K562 (cell line): ENCODE results near the gene HCFC1R1. TPM values are rescaled to one million over a fixed set of nuclear protein-coding genes. Genes with fewer than 3 reads are reported as not detected.

Experiments
- FOXM1 ChIP-seq, 2 experiments: fragments of 450-650 bp in 1 of 2; sonication (generic) in 1 of 2; formaldehyde crosslinking in 1 of 2; IDR thresholded peaks; 2 replicates each; pipeline versions ENCODE4 v1.6.1 to v1.9.0; 2017 to 2022; ENCODE audit warnings: low read depth in 2 of 2, mild to moderate bottlenecking in 2 of 2, missing genetic modification reagents in 1 of 2, moderate library complexity in 1 of 2
- MAFK ChIP-seq: IDR thresholded peaks from 2 replicates; pipeline ENCODE4 v1.6.1; 2011; ENCODE audit warnings: low read length, improper control_type of control experiment
- NCOA4 ChIP-seq: fragments of 450-650 bp; IDR thresholded peaks from 2 replicates; pipeline ENCODE4 v1.6.1; 2018; ENCODE audit warnings: mild to moderate bottlenecking; ENCODE audit not compliant: partially characterized antibody
- NCOR1 ChIP-seq: fragments of 450-650 bp; IDR thresholded peaks from 2 replicates; pipeline ENCODE4 v1.6.1; 2016; ENCODE audit warnings: mild to moderate bottlenecking, moderate library complexity
- NKRF ChIP-seq: fragments of 450-650 bp; IDR thresholded peaks from 2 replicates; pipeline ENCODE4 v1.6.1; 2016; ENCODE audit warnings: borderline replicate concordance
- TAF1 ChIP-seq: IDR thresholded peaks from 2 replicates; pipeline ENCODE4 v1.6.1; 2011; ENCODE audit warnings: mild to moderate bottlenecking, low read length, moderate library complexity; ENCODE audit not compliant: insufficient read depth, control insufficient read depth, severe bottlenecking; ENCODE audit errors: extremely low read depth
- ZNF140 ChIP-seq: fragments of 250-450 bp; sonication (Bioruptor Pico); IDR thresholded peaks from 2 replicates; pipeline ENCODE4 v1.8.0; 2021; ENCODE audit warnings: moderate library complexity, mild to moderate bottlenecking, inconsistent platforms
- ZNF449 ChIP-seq: fragments of 250-450 bp; sonication (Bioruptor Pico); IDR thresholded peaks from 2 replicates; pipeline ENCODE4 v1.8.0; 2022; ENCODE audit warnings: moderate library complexity, mild to moderate bottlenecking, inconsistent platforms
- polyA plus RNA-seq, 8 experiments: library from polyadenylated mRNA; depleted of rRNA in 4 of 8; stranded (reverse) in 5 of 8; unstranded in 3 of 8; fragments of >200 nt; fragmentation: Nextera tagmentation in 2 of 8; fragmentation: Illumina TruSeq in 1 of 8; extraction: Ambion mirVana in 2 of 8; extraction: Trizol in 1 of 8; gene quantifications; 2 replicates each; pipeline versions ENCODE4 v1.2.1 to v1.2.3, GENCODE V29; 2011 to 2014; ENCODE audit warnings: inconsistent platforms in 1 of 8, missing spikeins in 1 of 8
- total RNA-seq, 7 experiments: library from RNA; depleted of rRNA in 6 of 7; stranded (reverse); fragments of >200 nt in 6 of 7; fragmentation: Illumina TruSeq in 2 of 7; extraction: Trizol in 2 of 7; gene quantifications; 2 replicates each; pipeline versions ENCODE4 v1.2.1 to v1.2.3, GENCODE V29; 2011 to 2021; ENCODE audit warnings: low replicate concordance in 1 of 7
- TF ChIP-seq, protein P1 (sequence below): fragments of 450-650 bp; IDR thresholded peaks from 2 replicates; pipeline ENCODE4 v1.6.1; 2016; ENCODE audit warnings: mild to moderate bottlenecking, moderate library complexity

Gene HCFC1R1
- total and polyA plus RNA-seq, 9 of the 15 experiments (the other 6 are each of a cell fraction or from before 2014, with no cell fraction given), result 2.2 to 29.0 (median 11.2) TPM

DNA sequence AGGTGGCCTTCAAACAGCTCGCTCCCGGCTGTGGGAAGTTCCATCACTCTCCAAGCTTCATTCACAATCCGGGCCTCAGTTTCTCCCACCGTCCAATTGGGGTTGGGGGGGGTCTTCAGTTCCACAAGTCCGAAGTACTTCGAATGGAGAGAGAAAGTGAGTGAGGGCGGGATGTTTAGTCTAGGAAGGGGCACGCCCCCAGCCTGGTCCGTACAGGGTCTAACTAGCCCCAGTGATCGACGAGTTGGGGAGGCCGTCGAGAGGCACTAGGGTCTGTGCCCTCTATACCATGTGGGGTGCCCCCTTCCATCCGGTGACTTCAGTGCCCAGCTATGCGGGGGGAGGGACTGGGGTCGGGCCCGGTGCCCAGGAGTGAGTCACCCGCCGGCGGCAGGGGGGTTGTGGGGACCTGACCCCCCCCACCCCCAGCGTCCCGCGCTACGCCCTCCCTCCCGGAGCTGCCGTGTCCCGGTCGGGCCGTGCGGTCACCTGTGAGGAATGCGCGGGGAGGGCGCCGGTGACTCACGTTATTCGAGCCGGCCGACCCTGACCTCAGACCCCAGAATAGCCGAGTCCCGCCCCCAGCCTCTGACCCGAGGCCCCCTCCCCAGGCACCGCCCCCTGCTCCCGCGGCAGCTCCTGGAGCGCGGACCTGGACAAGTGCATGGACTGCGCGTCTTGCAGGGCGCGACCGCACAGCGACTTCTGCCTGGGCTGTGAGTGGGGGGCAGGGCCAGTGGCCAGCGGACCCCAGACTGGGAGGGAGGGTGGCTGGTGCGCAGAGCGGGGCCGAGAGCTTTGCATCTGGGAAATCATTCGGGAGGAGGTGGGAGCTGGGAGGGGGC, 2.9 kb downstream of the HCFC1R1 start (continued):
- TF ChIP-seq ZNF449 (CRISPR knock-in tag) (no peak), FOXM1 (IDR thresholded peaks at IDR 0.05; ENCODE audit: low read depth) (no peak), FOXM1 (CRISPR knock-in tag; IDR thresholded peaks at IDR 0.05; ENCODE audit: low read depth) (no peak; the same call in 1 of the 2 replicates), NCOA4 (no peak), ZNF140 (CRISPR knock-in tag) (no peak), NCOR1 (peak; percentile 44; the same call in 1 of the 2 replicates), TAF1 (no peak), MAFK (no peak), NKRF (peak; percentile 68; the same call in 1 of the 2 replicates)
- TF ChIP-seq, protein P1, sequence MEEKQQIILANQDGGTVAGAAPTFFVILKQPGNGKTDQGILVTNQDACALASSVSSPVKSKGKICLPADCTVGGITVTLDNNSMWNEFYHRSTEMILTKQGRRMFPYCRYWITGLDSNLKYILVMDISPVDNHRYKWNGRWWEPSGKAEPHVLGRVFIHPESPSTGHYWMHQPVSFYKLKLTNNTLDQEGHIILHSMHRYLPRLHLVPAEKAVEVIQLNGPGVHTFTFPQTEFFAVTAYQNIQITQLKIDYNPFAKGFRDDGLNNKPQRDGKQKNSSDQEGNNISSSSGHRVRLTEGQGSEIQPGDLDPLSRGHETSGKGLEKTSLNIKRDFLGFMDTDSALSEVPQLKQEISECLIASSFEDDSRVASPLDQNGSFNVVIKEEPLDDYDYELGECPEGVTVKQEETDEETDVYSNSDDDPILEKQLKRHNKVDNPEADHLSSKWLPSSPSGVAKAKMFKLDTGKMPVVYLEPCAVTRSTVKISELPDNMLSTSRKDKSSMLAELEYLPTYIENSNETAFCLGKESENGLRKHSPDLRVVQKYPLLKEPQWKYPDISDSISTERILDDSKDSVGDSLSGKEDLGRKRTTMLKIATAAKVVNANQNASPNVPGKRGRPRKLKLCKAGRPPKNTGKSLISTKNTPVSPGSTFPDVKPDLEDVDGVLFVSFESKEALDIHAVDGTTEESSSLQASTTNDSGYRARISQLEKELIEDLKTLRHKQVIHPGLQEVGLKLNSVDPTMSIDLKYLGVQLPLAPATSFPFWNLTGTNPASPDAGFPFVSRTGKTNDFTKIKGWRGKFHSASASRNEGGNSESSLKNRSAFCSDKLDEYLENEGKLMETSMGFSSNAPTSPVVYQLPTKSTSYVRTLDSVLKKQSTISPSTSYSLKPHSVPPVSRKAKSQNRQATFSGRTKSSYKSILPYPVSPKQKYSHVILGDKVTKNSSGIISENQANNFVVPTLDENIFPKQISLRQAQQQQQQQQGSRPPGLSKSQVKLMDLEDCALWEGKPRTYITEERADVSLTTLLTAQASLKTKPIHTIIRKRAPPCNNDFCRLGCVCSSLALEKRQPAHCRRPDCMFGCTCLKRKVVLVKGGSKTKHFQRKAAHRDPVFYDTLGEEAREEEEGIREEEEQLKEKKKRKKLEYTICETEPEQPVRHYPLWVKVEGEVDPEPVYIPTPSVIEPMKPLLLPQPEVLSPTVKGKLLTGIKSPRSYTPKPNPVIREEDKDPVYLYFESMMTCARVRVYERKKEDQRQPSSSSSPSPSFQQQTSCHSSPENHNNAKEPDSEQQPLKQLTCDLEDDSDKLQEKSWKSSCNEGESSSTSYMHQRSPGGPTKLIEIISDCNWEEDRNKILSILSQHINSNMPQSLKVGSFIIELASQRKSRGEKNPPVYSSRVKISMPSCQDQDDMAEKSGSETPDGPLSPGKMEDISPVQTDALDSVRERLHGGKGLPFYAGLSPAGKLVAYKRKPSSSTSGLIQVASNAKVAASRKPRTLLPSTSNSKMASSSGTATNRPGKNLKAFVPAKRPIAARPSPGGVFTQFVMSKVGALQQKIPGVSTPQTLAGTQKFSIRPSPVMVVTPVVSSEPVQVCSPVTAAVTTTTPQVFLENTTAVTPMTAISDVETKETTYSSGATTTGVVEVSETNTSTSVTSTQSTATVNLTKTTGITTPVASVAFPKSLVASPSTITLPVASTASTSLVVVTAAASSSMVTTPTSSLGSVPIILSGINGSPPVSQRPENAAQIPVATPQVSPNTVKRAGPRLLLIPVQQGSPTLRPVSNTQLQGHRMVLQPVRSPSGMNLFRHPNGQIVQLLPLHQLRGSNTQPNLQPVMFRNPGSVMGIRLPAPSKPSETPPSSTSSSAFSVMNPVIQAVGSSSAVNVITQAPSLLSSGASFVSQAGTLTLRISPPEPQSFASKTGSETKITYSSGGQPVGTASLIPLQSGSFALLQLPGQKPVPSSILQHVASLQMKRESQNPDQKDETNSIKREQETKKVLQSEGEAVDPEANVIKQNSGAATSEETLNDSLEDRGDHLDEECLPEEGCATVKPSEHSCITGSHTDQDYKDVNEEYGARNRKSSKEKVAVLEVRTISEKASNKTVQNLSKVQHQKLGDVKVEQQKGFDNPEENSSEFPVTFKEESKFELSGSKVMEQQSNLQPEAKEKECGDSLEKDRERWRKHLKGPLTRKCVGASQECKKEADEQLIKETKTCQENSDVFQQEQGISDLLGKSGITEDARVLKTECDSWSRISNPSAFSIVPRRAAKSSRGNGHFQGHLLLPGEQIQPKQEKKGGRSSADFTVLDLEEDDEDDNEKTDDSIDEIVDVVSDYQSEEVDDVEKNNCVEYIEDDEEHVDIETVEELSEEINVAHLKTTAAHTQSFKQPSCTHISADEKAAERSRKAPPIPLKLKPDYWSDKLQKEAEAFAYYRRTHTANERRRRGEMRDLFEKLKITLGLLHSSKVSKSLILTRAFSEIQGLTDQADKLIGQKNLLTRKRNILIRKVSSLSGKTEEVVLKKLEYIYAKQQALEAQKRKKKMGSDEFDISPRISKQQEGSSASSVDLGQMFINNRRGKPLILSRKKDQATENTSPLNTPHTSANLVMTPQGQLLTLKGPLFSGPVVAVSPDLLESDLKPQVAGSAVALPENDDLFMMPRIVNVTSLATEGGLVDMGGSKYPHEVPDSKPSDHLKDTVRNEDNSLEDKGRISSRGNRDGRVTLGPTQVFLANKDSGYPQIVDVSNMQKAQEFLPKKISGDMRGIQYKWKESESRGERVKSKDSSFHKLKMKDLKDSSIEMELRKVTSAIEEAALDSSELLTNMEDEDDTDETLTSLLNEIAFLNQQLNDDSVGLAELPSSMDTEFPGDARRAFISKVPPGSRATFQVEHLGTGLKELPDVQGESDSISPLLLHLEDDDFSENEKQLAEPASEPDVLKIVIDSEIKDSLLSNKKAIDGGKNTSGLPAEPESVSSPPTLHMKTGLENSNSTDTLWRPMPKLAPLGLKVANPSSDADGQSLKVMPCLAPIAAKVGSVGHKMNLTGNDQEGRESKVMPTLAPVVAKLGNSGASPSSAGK, result no peak; the same call in none of the 2 replicates
